ENCODE results near the gene PCOLCE2.

The PCOLCE2 gene

DNA sequence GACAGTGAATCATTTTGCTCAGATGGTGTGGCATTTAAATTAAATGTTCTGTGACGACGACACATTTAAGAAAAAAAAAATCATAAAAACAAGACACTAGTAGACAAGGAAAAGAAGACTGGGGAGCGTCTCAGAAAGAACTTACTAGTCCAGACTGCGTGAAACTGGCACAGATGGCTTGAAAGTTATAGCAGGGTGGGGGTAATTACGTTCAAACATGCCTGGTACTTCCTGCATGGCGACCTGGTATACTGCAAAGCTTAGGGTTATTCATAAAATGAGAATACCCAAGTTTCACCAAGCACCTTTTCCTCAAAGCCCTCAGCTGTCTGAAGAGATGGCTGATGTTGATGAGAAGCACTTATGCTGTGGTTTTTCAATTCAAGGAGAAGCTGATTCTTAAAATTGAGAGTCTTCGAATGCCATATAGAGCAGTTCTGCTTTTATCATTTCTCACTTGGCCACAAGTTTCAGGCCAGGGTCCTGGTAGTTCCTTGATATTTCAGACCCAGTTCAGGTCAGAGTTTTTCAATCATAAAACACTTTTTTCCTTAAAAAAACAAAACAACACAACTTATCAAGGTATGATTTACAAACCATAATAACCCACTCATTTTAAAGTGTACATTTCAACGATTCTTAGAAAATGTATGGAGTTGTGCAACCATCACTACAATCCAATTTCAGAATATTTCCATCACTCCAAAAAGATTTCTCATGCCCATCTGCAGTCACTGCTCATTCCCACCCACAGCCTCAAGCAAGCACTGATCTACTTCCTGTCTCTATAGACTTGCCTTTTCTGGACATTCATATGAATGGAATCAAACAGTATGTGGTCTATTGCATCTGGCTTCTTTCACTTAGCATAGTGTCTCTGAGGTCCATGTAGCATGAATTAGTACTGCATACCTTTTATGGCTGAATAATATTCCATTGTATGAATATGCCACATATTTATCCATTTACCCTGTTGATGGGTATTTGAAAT lies 24.7 kb downstream of the PCOLCE2 start:
- no peak for DNase-seq (ENCODE audit: low read depth)

DNA sequence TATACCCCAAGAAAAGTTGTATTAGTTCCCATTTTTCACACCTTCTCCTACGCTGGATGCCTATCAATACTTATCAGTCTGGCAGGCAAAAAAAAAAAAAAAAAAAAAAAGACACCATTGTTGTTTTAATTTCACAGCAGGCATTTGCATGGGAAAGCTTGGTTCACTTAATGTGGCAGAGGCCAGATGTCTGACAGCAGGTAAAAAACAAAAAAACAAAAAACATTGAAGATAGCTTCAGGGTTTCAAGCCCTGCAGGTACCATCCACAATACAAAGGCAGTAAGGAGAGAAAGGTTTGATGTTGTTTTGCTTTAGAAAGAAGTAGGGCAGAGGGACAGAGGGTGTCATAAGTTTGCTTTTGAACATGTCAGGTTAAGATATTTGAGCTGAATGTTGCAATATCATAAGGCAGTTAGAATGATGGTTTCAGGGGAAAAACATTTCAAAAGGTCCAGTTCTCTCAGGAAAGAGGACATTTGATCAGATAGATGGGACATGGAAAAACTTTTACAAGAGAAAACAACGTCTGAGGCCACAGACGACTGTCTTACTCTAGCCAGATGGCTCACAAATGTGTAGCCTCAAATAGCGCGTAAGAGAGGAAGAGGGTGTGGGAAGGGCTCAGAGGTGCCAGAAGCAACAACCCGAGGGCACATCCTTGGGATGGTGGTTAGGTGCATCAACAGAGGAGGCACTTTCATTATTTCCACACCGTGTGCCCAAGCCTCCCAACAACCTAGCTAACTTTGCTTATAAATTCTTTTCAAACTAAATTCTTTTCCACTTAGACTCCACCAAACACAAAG lies 25.7 kb downstream of the PCOLCE2 start:
- peak; percentile 7 for DNase-seq (ENCODE audit: low read depth)

DNA sequence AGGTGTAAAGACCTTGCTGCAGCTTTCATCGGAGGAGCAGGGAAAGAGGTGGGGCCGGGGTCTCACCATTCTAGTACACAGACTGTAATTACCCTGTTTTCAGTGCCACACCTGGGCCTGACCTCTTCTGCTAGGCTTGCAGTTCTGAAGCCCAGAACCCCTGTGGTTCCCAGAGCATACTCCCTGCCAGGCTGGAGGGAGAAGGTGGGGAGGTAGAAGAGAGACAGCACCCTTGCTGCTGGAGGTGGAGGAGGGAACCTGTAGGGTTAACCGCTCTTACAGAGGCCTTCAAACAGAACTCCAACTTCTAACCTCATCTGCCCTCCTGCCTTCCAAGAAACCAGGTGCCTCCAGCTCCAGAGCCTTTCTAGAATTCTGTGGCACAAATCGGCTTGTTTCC lies 27.0 kb downstream of the PCOLCE2 start:
- no peak for DNase-seq (ENCODE audit: low read depth)

- no peak for DNase-seq (ENCODE audit: low read depth)
Observed at GRCh38 chr3:142858043-142858442, 30.8 kb downstream of the PCOLCE2 start.

- peak; percentile 6 for DNase-seq (ENCODE audit: low read depth)
Observed at GRCh38 chr3:142857056-142857455, 31.8 kb downstream of the PCOLCE2 start.

DNA sequence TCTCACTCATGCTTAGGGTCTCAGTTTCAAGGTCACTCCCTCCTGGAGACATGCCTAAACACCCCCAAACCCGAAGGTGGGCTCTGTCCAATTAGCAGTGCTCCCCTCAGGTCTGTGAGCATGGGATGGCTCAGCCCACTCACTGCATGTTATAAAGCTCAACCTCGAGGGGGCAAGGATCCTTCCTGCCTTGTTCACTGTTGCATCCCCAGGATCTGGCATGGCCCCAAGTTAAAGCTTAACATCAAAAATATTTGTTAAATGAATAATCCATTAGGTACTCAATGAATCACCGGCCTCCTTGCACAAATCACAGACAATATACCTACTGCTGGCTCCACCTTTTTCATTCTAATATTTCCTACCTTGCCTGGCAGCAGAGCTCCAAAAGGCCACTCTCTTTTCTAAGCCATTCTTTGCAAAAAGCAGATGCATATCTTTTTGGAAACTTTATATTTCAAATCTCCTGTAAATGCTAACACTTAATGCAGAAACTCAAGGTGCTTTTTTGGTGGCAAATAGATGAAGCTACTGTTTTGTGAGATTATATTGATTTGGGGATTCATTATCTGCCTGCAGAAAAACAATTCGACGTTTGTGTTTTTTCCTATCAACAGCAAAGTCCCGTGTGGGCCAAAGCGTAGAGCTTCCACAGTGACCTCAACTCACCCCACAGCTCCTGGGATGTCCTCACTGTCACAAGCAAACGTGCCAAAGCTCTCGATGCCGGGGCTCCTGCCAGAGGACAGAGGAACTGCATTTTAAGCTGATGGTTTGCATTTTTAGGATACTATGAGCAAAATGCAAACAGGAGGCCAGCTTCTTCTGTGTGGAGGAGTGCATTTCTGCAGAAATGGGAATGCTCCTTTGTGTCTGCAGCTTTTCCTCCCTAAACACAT lies 35.4 kb downstream of the PCOLCE2 start:
- DNase-seq (ENCODE audit: low read depth): peak; percentile 52

DNA sequence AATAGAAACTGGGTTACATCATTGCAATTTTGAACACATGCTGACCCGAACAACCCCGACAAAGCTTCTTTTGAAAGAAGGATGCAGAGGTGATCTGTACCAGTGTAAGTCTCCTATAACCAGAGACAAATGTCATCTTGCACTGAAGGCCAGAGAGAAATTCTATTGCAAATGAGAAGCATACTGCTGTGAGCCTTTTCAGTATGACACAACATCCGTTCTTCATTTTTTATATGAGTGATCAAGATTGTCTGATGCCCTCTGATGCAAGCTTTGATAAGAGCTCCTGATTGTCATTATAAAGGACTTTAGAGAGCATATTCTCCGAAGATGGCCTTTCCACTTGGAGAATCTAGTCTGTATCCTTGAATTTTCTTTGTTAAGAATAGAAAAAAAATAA lies 36.9 kb downstream of the PCOLCE2 start:
- no peak for DNase-seq (ENCODE audit: low read depth)

DNA sequence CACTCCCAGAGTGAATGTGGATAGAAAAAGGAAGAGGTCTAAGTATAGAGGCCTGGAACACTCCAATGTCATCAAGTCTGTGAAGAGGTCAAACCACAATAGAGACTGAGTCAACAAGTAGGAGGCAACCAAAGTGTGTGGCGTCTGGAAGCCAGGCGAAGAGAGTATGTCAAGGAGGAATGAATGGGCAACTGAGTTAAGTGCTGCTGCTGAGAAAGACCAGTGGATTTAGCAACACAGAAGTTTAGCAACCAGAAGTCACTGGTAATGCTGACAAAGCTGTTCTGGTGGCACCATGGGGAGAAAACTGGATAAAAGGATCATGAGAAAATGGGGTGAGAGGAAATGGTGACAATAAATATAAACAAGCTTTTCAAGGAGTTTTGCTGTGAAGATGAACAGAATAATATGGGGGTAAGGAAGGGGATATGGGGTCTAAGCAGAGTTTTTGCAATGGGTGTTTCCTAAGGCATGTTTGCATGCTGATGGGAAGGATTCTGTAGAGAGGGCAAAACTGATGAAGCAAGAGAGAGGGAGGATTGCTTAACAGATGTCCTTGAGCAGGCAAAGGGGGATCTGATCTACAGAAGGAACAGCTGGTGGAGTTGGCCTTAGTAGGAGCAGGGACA lies 38.4 kb downstream of the PCOLCE2 start:
- DNase-seq (ENCODE audit: low read depth): peak; percentile 98

DNA sequence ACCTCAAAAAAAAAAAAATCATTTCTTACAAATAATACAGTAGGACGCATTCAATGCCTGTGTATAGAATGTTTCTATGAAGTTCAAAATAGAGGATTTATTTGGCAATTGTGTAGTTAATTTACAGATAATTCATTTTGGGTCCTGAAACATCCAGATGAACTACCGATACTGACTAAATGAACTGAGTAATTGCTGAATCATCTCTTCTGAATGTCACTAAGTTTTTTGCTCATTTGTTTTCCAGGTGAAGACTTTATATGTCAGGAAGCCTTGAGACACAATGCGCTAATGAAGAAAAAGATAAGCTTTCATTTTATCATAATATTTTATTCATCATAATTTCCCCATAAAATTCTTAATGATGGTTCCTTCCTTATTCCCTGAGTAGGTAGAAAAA lies 39.7 kb downstream of the PCOLCE2 start:
- no peak for DNase-seq (ENCODE audit: low read depth)

GRCh38 chr3:142846779-142847577 lies 41.9 kb downstream of the PCOLCE2 start:
- no peak for DNase-seq (ENCODE audit: low read depth)

DNA sequence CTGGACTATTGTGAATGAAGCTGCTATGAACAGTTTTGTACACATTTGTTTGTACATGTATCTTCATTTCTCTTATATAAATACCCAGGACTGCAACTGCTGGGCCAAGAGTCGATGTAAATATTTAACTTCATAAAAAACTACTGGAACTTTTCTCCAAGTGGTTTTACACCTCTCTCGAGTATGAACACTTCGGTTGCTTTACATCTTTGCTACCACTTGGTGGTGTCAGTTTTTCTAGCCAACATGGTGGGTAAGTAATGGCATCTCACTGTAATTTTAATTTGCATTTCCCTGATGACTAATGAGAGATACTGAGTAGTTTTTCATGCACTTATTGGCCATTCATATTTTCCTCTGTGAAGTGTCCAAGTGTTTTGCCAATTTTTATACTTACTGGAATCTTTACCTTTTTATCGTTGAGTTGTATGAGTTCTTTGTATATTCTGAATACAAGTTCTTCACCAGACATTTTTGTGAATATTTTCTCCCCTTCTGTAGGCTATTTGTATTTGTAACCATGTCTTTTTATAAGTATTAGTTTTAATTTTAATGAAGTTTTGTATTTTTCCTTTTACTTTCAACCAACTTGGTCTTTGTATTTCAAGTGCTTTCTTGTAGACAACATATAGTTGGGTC lies 44.4 kb downstream of the PCOLCE2 start:
- DNase-seq (ENCODE audit: low read depth): peak; percentile 51

- DNase-seq (ENCODE audit: low read depth): no peak
Observed at GRCh38 chr3:142839831-142840230, 49.1 kb downstream of the PCOLCE2 start.

DNA sequence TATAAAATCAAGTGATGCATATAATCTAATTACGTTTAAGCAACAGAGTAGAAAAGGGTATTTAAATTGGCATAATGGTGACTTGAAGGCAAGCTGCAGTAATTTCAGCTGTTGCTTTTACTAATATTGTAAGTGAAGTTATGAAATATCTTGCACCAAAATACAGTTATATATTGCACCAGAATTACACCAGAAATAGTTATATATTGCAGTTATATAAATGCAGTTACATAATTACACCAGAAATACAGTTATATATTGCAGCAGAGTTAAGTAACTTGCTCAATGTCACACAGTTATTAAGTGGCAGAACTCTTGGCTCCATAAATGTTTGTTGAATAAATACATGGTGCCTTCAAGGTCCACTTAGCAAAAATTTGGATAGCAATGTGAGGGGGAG lies 51.4 kb downstream of the PCOLCE2 start:
- DNase-seq (ENCODE audit: low read depth): no peak

- peak; percentile 65 for DNase-seq (ENCODE audit: low read depth)
Observed at GRCh38 chr3:142828703-142829305, 60.1 kb downstream of the PCOLCE2 start.

- DNase-seq (ENCODE audit: low read depth): no peak
Observed at GRCh38 chr3:142819179-142819578, 69.7 kb downstream of the PCOLCE2 start.

- DNase-seq (ENCODE audit: low read depth): no peak
Observed at GRCh38 chr3:142818651-142819050, 70.2 kb downstream of the PCOLCE2 start.

DNA sequence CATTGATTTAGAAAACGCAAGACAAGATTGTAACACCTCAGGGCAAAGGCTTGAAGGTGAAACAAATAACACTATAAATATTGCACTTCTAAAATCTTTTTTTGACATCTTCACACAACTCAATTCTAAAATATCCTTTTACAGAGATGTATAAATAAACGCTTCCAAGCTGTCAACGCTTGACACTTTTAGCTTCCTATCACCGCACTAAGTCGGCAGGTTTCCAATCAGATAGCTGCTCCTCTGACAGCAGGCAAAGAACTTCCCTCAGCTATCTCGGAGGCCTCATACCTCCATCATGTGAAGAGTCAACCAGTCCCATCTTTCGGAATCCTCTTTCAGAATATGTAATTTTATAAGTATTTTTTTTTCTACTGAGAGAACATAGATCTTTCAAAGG lies 71.0 kb downstream of the PCOLCE2 start:
- peak; percentile 45 for DNase-seq (ENCODE audit: low read depth)

GRCh38 chr3:142817356-142817755 lies 71.5 kb downstream of the PCOLCE2 start:
- no peak for DNase-seq (ENCODE audit: low read depth)

- no peak for DNase-seq (ENCODE audit: low read depth)
Observed at GRCh38 chr3:142815803-142816202, 73.1 kb downstream of the PCOLCE2 start.

DNA sequence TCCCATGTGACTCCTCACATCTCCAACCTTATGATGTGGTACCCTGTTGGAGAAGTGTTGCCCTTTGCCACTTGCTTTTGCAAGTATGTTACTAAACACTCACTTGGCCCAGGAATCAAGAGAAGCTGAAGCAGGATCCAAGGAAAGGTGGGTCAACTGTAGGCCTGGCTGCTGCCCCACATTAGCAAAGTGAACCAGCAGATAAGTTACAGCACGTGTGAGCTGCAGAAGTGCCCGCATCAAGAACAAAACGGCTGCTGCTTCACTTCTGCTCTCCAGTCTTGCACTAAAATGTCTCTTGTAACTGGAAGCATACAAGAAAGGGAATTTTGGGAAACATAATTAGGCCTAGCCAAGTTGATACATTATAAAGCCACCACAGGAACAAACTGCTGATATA lies 79.6 kb downstream of the PCOLCE2 start:
- DNase-seq (ENCODE audit: low read depth): no peak
